GM18517 (cell line): Measurements from ENCODE around the gene HYOU1.
"Not testable (repeated sequence)": the region's sequence is repeated elsewhere in the genome, so short reads cannot be mapped to it uniquely, and the experiment has no call there.

Experiments
- ATAC-seq: cut with Tn5 transposase; IDR thresholded peaks from one replicate; pipeline ENCODE4 v1.9.1; 2021; ENCODE audit warnings: mild to moderate bottlenecking, moderate library complexity; ENCODE audit not compliant: unreplicated experiment

The HYOU1 gene

DNA sequence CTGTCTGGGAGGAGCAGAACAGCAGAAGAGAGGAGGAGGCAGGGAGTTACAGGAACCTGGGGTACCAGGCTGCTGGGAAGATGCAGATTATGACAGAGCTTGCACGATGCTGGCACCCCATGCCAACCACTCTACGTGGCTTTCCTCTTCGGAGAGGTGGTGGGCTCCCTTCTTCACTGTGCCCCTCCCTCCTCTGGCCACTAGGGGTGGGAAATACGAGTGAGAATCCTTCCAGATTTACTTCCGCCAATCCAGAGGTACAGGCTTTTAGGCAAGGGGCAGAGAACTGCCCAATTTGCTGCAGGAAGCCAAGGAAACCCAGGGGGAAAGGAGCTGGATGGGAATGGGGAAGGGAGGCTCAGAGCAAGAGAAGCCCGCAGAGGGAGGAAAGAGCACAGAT, 12.3 kb downstream of the HYOU1 start:
- ATAC-seq, result no peak

DNA sequence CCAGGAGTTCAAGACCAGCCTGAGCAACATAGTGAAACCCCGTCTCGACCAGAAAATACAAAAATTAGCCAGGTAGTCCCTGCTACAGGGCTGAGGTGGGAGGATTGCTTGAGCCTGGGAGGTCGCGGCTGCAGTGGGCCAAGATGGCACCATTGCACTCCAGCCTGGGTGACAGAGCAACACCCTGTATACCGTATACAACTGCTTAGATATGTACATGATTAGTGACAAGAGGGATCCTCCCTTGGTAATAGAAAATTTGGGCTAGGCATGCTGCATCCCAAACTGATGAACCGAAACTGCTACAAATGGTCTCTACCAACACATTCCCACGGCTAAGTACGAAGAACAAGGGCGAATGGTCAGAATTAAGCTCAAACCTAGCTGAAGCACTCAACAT, 14.1 kb downstream of the HYOU1 start:
- no peak for ATAC-seq

DNA sequence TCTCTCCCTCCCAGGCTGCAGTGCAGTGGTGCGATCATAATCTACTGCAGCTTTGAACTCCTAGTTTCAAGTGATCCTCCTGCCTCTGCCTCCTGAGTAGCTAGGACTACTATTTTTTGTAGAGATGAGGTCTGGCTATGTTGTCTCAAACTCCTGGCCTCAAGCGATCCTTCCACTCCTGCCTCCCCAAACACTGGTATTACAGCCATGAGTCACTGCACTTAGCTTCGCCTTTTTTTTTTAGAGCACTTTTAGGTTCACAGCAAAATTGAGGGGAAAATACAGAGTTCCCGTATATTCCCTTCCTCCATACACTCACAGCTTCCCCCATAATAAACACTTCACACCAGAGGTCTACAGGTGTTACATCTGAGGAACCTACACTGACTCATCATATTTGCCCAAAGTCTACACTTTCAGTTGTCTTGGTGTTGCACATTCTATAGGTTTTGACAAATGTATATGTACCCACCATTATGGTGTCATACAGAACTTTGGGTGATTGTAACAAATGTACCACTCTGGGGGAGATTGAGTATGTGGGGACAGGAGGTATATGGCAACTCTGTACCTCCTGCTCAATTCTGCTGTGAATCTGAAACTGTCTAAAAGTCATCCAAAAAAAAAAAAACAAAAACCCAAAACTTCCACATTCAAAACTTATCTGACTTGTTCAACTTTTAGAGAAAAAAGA, 15.0 kb downstream of the HYOU1 start:
- no peak for ATAC-seq

DNA sequence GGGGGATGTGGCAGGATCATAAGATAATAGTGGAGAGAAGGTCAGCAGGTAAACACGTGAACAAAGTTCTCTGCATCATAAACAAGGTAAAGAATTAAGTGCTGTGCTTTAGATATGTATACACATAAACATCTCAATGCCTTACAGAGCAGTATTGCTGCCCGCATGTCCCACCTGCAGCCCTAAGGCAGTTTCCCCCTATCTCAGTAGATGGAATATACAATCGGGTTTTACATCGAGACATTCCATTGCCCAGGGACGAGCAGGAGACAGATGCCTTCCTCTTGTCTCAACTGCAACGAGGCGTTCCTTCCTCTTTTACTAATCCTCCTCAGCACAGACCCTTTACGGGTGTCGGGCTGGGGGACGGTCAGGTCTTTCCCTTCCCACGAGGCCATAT, 17.5 kb downstream of the HYOU1 start:
- ATAC-seq, result not testable (repeated sequence)

DNA sequence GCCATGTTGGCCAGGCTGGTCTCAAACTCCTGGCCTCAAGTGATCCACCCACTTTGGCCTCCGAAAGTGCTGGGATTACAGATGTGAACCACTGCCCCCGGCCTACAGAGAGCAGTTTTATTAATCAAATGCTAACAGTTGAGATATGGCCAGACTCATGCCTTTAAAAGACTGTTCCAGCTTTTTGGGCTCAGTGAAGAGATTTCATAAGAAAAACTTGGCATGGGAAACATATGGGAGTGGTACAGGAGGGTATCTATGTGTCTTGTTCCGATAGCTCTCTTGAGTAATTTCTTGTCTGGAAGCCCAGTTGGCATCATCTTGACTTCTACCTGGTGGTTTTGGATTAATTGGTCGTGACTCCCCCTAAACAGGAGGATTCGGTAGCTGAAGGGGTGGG, 18.1 kb downstream of the HYOU1 start:
- no peak for ATAC-seq

DNA sequence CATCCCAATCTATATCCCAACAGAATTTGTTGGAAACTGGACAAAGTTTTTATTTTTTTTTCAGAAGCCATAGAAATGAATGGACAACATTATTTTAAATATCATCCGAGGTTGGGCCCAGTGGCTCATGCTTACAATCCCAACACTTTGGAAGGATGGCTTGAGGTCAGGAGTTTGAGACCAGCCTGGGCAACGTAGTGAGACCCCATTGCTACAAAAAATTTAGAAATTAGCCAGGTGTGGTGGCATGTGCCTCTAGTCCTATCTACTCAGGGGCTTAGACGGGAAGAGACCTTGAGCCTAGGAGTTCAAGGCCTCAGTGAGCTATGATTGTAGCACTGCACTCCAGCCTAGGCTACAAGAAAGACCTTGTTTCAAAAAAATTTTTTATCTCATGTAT, 22.2 kb downstream of the HYOU1 start:
- ATAC-seq, result no peak

DNA sequence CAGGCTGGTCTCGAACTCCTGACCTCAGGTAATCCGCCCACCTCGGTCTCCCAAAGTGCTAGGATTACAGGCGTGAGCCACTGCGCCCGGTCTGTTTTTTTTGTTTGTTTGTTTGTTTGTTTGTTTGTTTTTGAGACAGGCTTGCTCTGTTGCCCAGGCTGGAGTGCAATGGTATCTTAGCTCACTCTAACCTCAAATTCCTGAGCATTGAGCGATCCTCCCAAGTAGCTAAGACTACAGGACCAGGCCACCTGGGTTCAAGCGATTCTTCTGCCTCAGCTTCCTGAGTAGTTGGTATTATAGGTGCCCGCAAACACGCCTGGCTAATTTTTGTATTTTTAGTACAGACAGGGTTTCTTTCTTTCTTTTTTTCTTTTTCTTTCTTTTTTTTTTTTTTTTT, 23.6 kb downstream of the HYOU1 start:
- ATAC-seq, result not testable (repeated sequence)

DNA sequence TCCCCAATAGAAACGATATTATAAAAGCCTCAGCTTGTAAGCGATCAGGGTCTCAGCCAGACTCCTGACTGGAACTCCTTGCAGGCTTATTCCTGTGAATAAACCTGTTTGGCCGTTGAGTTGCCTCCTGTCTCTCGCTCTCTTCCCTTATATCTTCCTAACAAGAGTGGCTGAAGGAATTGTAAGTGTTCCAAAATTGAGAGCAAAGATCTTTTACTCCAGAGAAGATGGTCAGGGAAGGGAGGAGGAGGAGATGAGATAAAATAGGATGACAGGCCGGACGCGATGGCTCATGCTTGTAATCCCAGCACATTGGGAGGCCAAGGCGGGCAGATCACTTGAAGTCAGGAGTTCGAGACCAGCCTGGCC, 25.1 kb downstream of the HYOU1 start:
- no peak for ATAC-seq

DNA sequence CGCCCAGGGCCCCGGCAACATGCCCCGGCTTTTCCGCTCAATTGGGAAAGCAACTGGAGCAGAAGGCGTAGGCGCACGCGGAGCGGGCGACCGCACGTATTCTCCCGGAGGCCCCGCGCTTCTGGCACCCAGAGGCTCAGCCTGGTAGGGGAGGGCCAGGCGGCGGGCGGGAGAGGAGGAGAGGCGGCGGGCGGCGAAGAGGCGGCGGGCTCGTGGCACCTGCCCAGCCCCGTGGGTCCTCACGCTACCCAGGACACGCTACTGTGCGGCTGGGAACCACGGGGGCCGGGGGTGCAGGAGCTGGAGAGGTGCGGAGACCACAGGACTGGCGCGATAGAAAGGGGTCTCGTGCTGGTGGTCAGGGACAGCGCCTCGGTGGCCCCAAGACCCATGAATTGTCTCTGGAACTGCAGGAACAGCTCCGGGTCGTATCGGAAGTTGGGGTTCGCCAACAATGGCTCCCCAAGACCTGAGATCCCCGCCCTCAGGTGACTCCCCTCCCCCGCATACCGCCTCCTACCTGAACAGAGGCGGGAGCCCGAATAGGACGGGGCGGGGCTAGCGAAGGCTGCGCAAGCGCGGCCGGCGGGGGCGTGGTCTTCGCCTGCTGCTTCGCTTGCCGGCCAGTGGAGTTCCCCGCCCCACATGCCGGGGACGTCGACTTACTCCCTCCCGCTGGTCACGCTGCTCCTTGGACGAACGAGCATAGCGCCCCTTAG, 26.5 kb downstream of the HYOU1 start, which contains the start of gene SLC37A4:
Gene SLC37A4 (minus strand): TSS at position 549 of the 719 bp plus-strand sequence.
- peak; percentile 84 for ATAC-seq

DNA sequence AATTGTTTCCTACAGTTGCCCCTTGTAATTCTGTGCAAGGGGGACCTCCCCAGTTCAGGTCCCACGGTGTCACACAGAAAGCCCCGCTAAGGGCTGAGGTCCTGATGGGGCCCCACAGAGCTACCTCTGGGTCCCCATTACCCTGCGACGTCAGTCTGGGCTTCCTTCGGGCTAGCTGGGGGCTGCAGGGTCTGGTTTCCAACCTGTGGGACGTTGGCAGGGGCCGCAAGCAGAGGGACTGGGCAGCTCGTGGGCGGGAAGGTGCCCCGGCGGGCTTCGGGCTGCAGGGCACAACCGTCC, 27.0 kb downstream of the HYOU1 start:
- ATAC-seq, result peak; percentile 10

DNA sequence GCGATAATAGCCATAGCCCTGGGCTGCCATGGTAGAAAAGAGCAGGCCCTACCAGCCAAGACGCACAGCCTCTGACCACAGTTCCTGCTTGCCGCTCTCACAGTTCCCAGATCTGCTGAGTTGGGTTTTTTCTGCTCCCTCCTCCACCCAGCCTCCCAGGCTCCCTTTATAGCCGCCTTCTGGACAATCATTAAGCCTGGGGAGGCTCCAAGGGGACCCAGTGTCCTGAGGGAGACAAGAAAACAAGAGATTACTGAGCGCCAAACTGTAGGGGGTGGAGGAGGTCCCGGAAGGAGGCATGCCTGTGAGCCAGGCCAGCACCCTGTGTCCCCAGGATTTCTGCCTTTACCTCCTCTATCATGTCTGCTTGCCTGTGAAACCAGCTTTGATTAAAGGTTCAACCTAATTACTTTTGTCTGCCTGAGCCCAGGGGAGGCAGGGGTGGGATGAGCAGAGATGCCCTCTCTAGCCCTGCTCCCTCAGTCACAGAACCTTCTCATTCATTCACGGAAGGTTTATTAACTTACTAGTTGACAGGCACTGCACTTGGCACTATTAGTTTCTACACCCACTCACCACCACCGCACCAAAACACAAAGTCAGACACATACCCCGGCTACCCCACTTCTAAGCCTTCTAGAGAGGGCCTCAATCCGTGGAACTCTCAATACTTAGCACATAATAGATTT, 27.5 kb downstream of the HYOU1 start:
- ATAC-seq, result peak; percentile 28

DNA sequence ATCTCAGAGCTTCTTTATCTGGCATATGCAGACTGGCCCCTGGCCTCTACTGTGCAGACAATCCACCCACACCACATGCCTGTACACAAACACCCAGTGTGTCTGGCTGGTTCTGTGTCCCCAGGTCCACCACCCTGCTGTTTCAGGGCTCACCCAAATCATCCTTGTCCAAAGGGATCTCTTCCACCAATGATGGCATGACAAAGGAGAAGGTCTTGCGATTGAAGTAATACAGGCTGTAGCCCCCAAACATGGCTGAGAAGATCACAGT, 28.0 kb downstream of the HYOU1 start:
- no peak for ATAC-seq

DNA sequence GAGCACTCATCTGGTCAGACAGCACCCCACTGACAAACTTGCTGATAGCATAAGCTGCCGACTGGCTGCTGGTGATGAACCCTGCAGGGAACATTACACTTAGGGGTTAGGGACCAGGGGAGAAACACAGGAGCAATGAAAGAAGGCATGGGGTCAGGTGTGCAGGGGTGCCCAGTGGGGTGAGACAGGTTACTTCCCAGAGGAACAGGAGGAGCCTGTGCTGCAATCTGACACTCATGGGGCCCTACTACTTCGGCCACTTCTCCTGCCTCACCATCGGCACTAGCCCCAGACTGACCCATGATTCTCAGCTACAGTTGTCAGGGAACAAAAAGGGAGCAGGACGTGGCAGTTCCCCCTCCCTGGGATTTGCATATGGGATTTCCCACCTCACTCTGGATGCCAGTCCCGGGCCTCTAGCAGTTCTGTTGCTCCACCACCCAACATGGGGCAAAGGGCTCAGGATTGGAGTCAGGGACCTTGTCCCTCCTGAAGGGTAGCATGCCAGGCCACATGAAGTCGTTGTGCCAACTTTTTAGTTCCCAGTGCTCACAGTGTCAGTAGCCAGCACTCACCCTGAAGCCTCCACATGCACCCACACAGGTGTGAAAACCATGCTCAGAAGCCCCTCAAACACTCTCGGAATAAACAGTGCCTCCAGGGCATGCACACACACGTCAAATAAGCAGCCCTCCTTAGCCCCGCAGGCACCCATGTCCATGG, 28.5 kb downstream of the HYOU1 start:
- ATAC-seq, result no peak

DNA sequence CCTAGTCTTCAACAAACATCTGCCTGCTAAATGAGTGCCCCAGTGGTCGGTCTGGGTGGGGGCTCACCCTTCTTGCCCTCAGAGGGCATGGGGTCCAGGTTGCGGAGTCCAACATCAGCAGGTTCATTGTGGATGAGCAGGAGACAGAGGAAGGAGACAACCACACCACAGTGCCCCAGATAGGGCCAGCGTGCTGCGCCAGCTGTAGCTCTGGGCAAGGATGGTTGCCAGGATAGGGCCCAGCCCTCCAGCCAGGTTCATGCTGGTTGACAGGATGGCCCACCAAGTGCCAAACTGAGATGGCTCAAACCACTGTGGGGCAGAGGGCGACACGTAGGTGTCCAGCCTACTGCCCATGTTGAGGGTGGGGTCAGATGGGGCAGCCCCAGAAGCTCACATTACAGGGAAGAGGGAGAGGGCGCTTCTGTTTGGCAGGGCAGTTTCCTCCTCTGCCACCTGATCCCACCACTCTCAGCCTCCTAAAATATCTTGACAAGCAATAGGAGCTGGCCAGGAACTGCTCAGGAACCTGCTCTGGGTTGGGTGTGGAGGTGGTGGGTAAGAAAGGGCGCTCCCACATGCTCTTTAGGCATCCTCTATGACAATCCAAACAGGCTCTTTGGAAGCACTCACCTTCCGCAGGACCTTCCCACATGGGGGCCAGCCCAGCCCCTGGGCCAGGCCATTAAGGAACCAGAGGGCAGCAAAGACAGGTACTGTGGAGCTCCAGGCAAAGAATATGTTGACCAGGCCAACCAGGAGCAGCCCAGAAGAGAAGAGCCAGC, 29.3 kb downstream of the HYOU1 start:
- ATAC-seq, result no peak

DNA sequence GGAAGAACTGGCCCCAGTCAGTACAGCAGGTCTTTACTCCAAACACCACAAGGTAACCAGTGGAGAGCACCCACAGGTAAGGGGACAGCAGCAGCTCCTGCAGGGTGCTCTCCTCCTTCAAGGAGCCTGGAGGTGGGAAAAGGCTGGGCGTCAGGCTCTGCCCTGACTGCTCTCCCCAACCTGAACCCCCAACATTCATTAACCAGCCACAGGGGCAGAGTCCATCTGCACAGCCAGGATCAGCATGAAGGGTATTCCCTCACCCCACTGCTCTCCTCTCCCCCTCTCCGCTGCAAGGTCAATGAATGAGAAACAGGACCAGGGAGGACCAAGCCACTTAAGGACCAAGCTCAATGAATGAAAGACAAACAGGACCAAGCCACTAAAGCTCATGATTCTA, 30.0 kb downstream of the HYOU1 start:
- ATAC-seq, result no peak

DNA sequence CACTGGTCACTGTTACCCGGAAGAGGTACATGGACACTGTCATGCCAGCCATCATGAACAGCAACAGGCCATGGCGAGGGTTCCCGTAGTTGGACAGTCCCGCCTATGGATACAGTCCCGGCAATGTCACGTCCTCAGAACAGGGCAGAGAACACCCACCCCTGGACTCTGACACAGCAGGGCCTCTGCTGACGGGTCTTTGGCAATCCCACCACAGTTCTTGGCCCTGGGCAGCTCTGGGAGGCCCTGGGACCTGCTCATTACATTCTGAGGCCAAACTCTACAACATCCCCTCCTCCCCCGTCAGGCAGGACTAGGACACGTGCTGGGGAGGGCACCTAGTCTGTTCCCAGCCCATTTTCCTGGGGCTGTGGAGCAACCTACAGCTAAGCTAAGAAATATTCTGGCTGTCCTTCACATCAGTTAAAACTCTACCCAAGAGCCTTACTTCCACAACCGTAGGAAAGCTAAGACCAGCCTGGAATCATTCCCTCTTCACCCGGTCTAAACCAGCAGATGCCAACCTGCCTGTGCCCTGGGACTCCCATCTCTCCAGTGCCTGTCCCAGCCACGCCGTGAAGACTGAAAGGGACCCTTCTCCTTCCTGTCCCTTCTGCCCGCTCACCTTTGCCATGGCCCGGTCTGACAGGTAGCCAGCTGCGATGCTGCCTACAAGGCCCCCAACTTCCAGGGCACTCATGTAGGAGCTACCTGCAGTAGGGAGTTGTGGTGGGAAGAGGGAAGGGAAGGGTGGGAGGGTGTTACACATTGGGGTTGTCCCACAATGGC, 30.8 kb downstream of the HYOU1 start:
- ATAC-seq, result no peak

DNA sequence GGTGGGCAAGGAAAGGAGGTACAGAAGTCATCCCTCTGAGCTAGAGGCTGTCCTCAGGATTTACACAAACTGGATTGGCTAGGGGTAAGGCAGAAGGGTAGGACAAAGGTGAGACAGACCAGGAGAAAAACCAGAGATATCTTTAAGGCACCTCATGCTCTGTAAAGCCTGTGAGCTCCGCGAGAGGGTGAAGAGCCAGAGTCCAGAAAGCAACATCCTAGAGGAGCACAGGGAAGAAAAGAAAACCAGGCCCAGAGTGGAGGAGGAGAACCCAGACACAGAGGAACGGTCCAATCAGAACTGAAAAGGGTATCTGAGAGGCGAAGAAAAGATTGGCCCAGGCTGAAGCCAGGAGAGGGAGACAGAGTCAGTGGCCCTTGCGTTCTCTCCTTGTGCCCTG, 31.5 kb downstream of the HYOU1 start:
- no peak for ATAC-seq

DNA sequence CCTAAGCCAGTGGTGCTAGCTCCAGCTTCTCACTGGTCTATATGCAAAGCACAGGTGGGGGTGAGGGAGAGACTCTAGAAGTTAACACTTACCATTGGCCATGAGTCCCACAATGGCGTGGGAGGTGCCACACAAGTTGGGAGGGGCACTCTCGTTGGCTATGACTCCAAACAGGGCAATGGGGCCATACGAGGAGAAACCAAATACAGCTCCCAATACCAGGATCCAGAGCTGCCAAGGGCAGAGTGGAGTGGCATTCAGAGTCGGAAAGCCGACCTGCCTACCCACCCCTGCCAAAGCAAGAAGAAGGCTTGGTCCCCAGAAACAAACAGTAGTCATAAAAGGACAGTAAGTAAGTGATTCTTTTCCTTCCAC, 31.9 kb downstream of the HYOU1 start:
- no peak for ATAC-seq

DNA sequence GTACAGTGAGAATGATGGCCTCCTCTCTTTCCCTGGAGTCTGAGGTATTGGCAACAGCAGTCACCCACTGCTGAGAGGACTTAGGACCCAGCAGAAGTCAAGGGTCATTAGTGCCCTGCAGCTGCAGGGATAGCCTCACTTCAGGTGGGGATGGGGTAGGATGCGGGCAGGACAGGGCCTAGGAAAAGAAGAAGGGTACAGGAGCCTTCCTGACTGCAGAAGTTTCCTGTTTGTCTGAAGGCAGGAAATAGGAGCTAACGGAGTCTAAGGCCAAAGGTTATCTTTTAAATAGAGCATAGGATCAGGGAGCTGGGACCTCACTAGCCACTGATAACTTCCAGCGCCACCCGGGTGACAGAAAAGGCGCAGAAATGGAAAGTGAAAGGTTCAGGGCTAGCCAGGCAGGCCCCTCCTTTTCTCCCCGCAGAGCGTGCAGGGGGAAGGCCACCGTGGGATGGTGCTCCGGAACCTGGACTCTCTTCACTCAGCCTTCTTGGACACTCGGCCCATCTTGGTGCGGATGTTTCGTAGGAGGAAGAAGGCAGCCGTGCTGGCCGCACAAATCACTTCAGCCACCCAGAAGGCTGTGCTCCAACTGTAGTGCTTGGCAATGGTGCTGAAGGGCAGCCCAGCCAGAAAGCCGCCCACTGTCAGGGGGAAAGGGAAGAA, 32.4 kb downstream of the HYOU1 start:
- ATAC-seq, result no peak

DNA sequence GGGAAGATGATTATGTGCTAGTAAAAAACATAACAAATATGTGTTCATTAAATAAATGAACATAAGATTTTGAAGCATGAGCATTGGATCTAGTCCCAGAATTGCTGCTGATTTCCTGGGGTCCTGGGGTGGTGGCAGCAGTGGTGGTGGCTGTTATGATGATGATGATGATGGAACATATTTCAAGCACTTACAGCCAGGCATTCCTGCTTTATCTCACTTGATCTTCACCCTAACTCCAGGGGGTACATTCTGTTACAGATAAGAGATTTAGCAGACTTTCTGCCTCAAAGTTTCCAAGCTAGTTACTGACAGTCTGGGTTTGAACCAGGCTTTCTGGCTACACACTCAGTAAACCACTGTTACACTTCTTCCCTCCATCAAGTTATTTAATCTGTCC, 33.3 kb downstream of the HYOU1 start:
- no peak for ATAC-seq
